AG09309 (cell line): ENCODE results near the gene DHX40.

Experiments used
- DNase-seq: peaks from one replicate; pipeline ENCODE4 v3.0.0-alpha.2; 2010; ENCODE audit warnings: low read depth
- H3K4me3 ChIP-seq: 2 replicates; pipeline ENCODE4 v1.5.1; 2011; ENCODE audit warnings: mild to moderate bottlenecking, low read depth, low read length, moderate library complexity; ENCODE audit not compliant: control insufficient read depth
- TF ChIP-seq, protein P1 (sequence below): IDR thresholded peaks from 2 replicates; pipeline ENCODE4 v1.5.1; 2011; ENCODE audit warnings: mild to moderate bottlenecking, low read depth, low read length, inconsistent platforms; ENCODE audit not compliant: insufficient read depth, control insufficient read depth; ENCODE audit errors: missing control alignments

The DHX40 gene

DNA sequence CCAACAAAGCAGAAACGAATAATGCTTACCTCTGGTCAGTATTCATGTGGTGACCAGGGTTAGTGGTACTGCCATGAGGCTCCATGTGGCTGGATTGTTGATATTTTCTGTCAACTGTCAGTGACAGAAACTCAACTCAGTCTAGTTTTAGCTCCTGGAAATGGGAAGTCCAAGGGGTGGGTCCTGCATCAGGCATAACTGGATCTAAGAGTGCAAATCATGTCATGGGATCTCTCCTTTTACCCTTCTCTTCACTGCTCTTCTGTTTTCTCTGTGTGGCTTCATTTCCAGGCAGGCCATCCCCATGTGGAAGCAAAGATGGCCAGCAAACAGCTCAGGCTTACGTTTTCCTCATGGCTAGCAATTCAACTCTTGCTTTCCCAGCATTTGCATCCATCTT is 39.0 kb upstream of the DHX40 start:
- no peak for DNase-seq
- no peak overlapping the region for H3K4me3 ChIP-seq
- TF ChIP-seq, protein P1, sequence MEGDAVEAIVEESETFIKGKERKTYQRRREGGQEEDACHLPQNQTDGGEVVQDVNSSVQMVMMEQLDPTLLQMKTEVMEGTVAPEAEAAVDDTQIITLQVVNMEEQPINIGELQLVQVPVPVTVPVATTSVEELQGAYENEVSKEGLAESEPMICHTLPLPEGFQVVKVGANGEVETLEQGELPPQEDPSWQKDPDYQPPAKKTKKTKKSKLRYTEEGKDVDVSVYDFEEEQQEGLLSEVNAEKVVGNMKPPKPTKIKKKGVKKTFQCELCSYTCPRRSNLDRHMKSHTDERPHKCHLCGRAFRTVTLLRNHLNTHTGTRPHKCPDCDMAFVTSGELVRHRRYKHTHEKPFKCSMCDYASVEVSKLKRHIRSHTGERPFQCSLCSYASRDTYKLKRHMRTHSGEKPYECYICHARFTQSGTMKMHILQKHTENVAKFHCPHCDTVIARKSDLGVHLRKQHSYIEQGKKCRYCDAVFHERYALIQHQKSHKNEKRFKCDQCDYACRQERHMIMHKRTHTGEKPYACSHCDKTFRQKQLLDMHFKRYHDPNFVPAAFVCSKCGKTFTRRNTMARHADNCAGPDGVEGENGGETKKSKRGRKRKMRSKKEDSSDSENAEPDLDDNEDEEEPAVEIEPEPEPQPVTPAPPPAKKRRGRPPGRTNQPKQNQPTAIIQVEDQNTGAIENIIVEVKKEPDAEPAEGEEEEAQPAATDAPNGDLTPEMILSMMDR: no peak

DNA sequence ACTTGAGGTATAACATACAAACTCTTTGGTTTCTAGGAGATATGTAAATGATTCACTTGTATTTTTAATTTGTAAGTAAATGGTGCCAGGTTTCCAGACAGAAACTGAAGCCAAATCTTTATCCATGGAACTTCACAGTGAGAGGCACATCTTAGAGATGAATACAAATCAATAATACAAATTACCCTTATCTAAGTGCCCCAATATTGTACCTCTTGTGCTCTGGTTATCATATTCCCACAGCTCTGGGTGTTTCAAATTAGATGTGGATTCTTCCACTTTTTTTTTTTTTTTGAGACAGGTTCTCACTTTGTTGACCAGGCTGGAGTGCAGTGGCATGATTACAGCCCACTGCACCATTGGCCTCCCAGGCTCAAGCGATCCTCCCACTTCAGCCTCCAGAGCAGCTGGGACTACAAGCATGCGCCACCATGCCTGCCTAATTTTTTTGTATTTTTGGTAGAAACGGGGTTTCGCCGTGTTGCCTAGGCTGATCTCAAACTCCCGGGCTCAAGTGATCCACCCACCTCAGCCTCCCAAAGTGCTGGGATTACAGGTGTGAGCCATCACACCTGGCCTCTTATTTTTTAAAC is 38.0 kb upstream of the DHX40 start:
- TF ChIP-seq, protein P1: no peak
- no peak overlapping the region for H3K4me3 ChIP-seq
- DNase-seq: no peak

DNA sequence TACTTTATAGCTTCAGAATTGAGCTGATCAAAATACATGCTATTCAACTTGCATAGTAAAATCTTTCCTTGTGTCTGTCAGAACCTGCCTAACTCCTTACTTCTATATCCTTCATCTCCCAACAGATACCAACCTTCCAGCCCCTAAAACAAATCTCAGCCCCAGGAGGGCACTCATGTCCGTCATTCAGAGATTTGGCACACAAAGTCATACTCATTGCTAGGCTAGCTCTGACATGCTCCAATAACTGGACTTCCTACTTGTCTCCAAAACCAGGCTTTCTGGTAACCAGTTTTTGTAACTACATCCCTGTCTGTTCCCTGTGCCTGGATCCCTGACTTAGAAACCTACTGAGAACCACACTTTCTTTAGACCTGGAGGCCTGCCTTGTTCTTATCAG is 37.5 kb upstream of the DHX40 start:
- TF ChIP-seq, protein P1: no peak
- H3K4me3 ChIP-seq: no peak overlapping the region
- DNase-seq: no peak

DNA sequence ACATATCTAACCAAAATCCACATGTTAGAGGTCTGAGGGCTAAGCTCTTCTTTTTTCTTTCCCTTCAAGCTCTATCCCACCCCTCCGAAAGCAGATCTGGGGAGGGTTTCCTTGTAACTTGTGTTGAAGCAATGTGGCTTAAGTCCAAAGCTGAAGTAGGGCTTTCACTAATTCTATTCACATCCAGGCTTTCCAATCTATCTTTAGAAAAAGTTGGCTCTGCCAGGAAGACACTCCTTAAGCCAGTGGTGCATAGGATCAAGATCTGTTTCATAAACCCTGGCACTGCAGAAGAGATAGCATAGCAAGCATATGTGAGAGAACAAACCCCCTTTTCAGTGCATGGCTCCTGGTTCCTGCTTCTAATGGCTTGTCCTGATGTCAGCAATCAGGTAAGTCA is 34.9 kb upstream of the DHX40 start:
- TF ChIP-seq, protein P1: no peak
- H3K4me3 ChIP-seq: no peak overlapping the region
- DNase-seq: no peak

DNA sequence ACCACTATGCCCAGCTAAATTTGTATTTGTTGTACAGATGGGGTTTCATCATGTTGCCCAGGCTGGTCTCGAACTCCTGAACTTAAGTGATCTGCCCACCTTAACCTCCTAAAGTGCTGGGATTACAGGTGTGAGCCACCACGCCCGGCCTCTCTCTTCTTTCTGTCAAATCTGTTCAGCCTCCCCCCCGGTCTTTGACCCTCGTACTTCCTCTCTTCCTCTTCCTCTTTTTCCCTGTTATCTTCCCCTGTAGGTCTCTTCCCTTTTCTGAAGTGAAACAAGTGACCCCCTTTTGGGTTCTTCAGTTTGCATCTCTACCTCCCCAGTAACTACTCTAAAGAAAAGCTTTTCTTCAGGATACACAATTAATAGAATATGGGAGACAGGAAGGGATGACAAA is 31.7 kb upstream of the DHX40 start:
- no peak for DNase-seq
- no peak overlapping the region for H3K4me3 ChIP-seq
- TF ChIP-seq, protein P1: no peak

DNA sequence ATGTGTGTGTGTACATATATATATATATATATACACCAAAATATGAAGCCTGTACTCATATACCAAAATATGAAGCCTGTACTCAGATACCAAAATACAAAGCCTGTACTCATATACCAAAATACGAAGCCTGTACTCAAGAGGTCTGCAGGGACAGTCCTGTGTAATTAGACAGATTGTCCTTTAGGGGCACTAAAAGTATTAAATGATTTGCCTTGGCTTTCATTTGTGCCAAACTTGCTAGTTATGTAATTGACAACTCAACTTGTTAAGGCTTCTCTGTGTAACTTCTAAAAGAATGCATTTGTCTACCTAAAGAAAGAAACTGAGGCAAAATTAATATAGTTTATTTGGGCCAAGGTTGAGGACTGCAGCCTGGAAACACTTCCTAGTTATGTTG is 30.8 kb upstream of the DHX40 start:
- DNase-seq: no peak
- H3K4me3 ChIP-seq: no peak overlapping the region
- TF ChIP-seq, protein P1: peak; percentile 3
